Glomerular visceral epithelial cell (primary cell): Measurements from ENCODE around the gene PPM1J.

ENCODE experiments used
- DNase-seq: peaks from one replicate; pipeline ENCODE4 v3.0.0-alpha.2; 2016; ENCODE audit errors: extremely low spot score

Gene PPM1J

GRCh38 chr1:112704934-112705627 is 10.1 kb downstream of the PPM1J start:
- DNase-seq: peak; percentile 99

GRCh38 chr1:112704391-112704933 is 10.7 kb downstream of the PPM1J start:
- DNase-seq: no peak

- DNase-seq: no peak
These were observed 11.4 kb downstream of the PPM1J start for GRCh38 chr1:112703706-112704105.

GRCh38 chr1:112702420-112703261 is 12.5 kb downstream of the PPM1J start:
- no peak for DNase-seq

GRCh38 chr1:112702067-112702395 is 13.1 kb downstream of the PPM1J start:
- DNase-seq: no peak

- no peak for DNase-seq
These were observed 13.7 kb downstream of the PPM1J start for GRCh38 chr1:112701227-112702066.

- DNase-seq: peak; percentile 99
These were observed 14.6 kb downstream of the PPM1J start for GRCh38 chr1:112700290-112701226.

GRCh38 chr1:112699425-112700144 is 15.5 kb downstream of the PPM1J start:
- DNase-seq: no peak

GRCh38 chr1:112698366-112699310 is 16.5 kb downstream of the PPM1J start:
- DNase-seq: no peak

- no peak for DNase-seq
These were observed 17.3 kb downstream of the PPM1J start for GRCh38 chr1:112697781-112698201.

GRCh38 chr1:112696578-112697314 is 18.4 kb downstream of the PPM1J start:
- no peak for DNase-seq

GRCh38 chr1:112695276-112695675 is 19.9 kb downstream of the PPM1J start:
- no peak for DNase-seq

GRCh38 chr1:112694363-112694929 is 20.7 kb downstream of the PPM1J start:
- no peak for DNase-seq

GRCh38 chr1:112693821-112694220 is 21.3 kb downstream of the PPM1J start:
- DNase-seq: no peak

GRCh38 chr1:112692681-112693080 is 22.5 kb downstream of the PPM1J start:
- no peak for DNase-seq

GRCh38 chr1:112689842-112690237 is 25.3 kb downstream of the PPM1J start:
- no peak for DNase-seq

GRCh38 chr1:112689196-112689841 is 25.8 kb downstream of the PPM1J start:
- DNase-seq: no peak

GRCh38 chr1:112688781-112689193 is 26.3 kb downstream of the PPM1J start:
- no peak for DNase-seq
